PC-3 (cell line): ENCODE data around the gene EMILIN3.

Source experiments
- EZH2phosphoT487 ChIP-seq: fragments of 300-600 bp; sonication (generic); IDR thresholded peaks from 2 replicates; pipeline ENCODE4 v1.6.1; 2018; ENCODE audit warnings: mild to moderate bottlenecking, antibody characterized with exemption, low read length, borderline replicate concordance
- TF ChIP-seq, protein P1 (sequence below): fragments of 300-600 bp; sonication (generic); conservative IDR thresholded peaks from 2 replicates; pipeline ENCODE4 v1.5.1; 2017; ENCODE audit warnings: antibody characterized with exemption, low read depth, mild to moderate bottlenecking, low read length

DNA sequence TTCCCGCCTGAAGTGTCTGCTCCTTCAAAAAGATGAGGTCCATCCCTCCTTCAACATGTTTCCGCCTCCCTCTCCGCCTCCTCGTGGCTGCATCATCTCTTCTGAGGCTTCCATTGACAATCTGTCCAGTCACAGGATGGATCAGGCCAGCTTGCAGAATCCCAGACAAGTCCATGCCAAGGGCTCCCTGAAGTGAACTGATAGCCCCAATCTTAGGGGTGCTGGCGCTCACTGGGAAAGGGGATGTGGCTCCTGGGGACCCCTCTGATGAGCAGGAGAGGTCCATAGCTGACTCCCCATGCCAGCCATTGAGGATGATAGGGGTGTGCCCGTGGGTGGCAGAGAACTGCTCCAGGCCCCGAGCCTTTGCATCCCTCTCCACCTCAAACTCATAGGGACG lies 48.6 kb upstream of the EMILIN3 start:
- TF ChIP-seq, protein P1, sequence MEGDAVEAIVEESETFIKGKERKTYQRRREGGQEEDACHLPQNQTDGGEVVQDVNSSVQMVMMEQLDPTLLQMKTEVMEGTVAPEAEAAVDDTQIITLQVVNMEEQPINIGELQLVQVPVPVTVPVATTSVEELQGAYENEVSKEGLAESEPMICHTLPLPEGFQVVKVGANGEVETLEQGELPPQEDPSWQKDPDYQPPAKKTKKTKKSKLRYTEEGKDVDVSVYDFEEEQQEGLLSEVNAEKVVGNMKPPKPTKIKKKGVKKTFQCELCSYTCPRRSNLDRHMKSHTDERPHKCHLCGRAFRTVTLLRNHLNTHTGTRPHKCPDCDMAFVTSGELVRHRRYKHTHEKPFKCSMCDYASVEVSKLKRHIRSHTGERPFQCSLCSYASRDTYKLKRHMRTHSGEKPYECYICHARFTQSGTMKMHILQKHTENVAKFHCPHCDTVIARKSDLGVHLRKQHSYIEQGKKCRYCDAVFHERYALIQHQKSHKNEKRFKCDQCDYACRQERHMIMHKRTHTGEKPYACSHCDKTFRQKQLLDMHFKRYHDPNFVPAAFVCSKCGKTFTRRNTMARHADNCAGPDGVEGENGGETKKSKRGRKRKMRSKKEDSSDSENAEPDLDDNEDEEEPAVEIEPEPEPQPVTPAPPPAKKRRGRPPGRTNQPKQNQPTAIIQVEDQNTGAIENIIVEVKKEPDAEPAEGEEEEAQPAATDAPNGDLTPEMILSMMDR, result no peak
- TF ChIP-seq EZH2phosphoT487, result no peak
